SJSA1 (cell line): ENCODE data around the gene CACNA1A. TPM values are rescaled to one million over a fixed set of nuclear protein-coding genes. Genes with fewer than 3 reads are reported as not detected.
"Not testable (repeated sequence)": the region's sequence is repeated elsewhere in the genome, so short reads cannot be mapped to it uniquely, and the experiment has no call there.

Experiments
- DNase-seq, 2 experiments: peaks; one replicate each; pipeline ENCODE4 v3.0.0-alpha.2; 2015 to 2020; ENCODE audit warnings: low spot score in 2 of 2, low read depth in 1 of 2
- H3K27ac ChIP-seq: fragments of 250-450 bp; sonication (Bioruptor Pico); 2 replicates; pipeline ENCODE4 v1.5.1; 2020; ENCODE audit warnings: mild to moderate bottlenecking, moderate library complexity
- H3K27me3 ChIP-seq: fragments of 250-450 bp; sonication (Bioruptor Pico); replicated peaks from 2 replicates; pipeline ENCODE4 v1.5.1; 2020; ENCODE audit warnings: mild to moderate bottlenecking, moderate library complexity
- H3K36me3 ChIP-seq: fragments of 250-450 bp; sonication (Bioruptor Pico); 2 replicates; pipeline ENCODE4 v1.5.1; 2020; ENCODE audit warnings: mild to moderate bottlenecking
- H3K4me1 ChIP-seq: fragments of 250-450 bp; sonication (Bioruptor Pico); replicated peaks from 2 replicates; pipeline ENCODE4 v1.6.1; 2021; ENCODE audit warnings: mild to moderate bottlenecking
- H3K4me3 ChIP-seq: fragments of 250-450 bp; sonication (Bioruptor Pico); 2 replicates; pipeline ENCODE4 v1.5.1; 2020; ENCODE audit warnings: mild to moderate bottlenecking
- H3K9me3 ChIP-seq: fragments of 250-450 bp; sonication (Bioruptor Pico); replicated peaks from 2 replicates; pipeline ENCODE4 v1.5.1; 2020; ENCODE audit warnings: mild to moderate bottlenecking
- total RNA-seq: library from RNA; depleted of rRNA; stranded (reverse); fragments of >200 nt; shearing (Covaris generic); gene quantifications from 2 replicates; pipeline ENCODE4 v1.2.3, GENCODE V29; 2014

The CACNA1A gene
- total RNA-seq, 1 experiment from 2014 or later: not detected

DNA sequence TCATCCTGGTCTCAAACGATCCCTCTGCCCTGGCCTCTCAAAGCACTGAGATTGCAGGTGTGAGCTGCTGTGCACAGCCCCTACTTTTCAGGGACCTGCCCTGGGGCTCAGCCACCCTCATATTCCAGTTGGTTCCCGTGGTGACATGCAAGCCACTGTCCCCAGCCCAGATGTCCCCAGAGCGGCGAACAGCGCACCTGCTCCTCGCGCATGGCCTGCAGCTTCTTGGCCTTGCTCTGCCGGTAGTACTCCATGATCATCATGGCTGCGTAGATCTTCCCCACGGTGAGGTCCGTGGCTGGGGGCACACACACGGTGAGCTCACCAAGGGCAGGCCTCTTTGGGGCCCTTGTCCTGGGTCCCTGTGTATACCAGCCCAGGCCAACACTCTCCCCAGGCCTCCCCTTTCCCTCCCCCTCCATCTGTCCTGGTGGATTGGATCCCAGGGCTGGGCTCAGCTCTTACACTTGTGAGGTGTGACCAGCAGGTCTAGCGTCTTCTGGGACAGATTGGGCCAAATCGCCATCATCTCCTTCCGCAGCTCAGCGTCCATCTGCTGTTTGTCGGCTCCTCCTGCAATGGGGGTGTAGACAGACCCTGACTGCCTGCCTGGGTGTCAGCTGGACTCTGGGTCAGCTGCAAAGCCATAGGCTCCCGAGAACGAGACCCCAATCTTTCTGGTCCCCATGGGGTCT lies 292.1 kb downstream of the CACNA1A start:
- Histone ChIP-seq H3K9me3 (no peaks in the 10 kb centered on the region), H3K4me3 (no peak overlapping the region), H3K27ac (no peak overlapping the region), H3K36me3 (no peaks in the 10 kb centered on the region), H3K27me3 (no peaks in the 10 kb centered on the region), H3K4me1 (no peaks in the 10 kb centered on the region)
- DNase-seq: no peak

GRCh38 chr19:13212759-13213330 lies 293.4 kb downstream of the CACNA1A start:
- no peaks in the 10 kb centered on the region for H3K27me3 ChIP-seq
- no peaks in the 10 kb centered on the region; the same call in 1 of the 2 replicates for H3K4me1 ChIP-seq
- peak; percentile 16 to 70 for DNase-seq
- no peak overlapping the region for H3K27ac ChIP-seq
- no peaks in the 10 kb centered on the region for H3K36me3 ChIP-seq
- H3K4me3 ChIP-seq: no peak overlapping the region
- H3K9me3 ChIP-seq: no peaks in the 10 kb centered on the region

DNA sequence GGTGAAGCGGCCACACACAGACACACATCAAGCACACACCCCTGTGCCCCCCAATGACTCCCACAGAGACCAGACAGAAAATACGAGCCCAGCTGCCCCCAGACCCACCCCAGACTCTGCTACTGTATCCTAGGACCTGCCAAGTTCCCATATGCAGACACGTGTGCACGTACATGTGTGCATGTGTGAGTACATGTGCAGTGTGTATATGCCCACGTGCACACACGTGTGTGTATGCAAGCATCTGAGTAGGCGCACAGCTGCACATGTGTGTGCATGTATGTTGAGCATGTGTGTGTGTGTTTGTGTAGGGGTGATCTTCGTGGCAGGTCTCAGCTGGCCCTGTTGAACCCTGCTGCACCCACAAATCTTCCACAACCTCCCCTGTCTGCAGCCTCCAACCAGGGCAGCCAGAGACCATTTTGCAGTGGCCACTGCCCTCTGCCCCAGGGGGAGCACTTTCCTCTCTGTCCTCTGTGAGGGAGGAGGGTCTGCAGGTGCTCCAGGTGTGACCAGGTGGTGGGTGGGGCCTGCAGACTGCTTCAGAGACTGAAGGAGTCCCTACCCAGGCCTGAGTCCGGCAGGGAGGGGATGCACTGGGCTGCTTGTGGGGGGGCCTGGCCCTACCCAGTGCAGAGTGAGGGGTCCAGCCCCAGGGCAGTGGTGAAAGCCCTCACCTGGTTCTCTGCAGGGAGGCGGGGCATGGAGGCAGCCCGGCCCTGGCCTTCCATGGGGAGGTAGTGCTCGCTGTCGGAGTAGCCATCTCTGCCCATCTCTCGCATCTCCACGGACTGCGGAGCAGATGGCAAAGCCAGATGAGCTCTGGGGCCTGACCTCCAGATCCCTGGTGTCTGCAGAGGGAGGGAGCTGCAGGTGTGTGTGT lies 294.6 kb downstream of the CACNA1A start:
- H3K27ac ChIP-seq: no peak overlapping the region
- no peaks in the 10 kb centered on the region for H3K36me3 ChIP-seq

GRCh38 chr19:13210941-13211340 lies 295.3 kb downstream of the CACNA1A start:
- DNase-seq: no peak
- H3K27me3 ChIP-seq: no peaks in the 10 kb centered on the region
- H3K4me1 ChIP-seq: peaks cover 4% of the 10 kb centered on the region
- no peaks in the 10 kb centered on the region for H3K9me3 ChIP-seq
- no peak overlapping the region for H3K4me3 ChIP-seq
- no peak overlapping the region for H3K27ac ChIP-seq
- no peaks in the 10 kb centered on the region for H3K36me3 ChIP-seq

More for the DNA sequence above, 294.6 kb downstream of the CACNA1A start:
- H3K27me3 ChIP-seq: no peaks in the 10 kb centered on the region
- no peak overlapping the region for H3K4me3 ChIP-seq
- peaks cover 4% of the 10 kb centered on the region for H3K4me1 ChIP-seq
- H3K9me3 ChIP-seq: no peaks in the 10 kb centered on the region
- no peak for DNase-seq

DNA sequence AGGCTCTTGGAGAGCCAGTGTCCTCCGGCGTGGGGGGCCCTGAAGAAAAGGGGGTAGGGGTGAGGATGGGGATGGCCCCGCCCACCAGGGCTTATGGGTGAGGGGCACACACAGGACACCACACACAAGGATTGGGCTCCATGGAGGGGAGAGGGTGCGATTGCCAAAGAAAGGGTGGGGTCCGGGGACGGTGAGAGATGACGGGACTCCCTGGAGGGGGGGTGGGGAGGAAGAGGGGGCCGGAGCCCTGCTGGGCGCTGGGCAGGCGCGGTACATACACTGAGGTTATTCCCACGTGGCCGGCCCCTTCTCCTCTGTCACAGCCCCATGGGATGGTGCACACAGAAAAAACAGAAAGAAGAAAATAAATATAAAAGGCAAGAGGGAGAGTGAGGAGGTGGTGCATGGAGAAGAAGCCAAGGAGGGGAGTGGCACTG lies 295.9 kb downstream of the CACNA1A start:
- Histone ChIP-seq H3K9me3 (no peaks in the 10 kb centered on the region), H3K27ac (no peak overlapping the region), H3K36me3 (no peaks in the 10 kb centered on the region), H3K4me3 (no peak overlapping the region), H3K27me3 (no peaks in the 10 kb centered on the region), H3K4me1 (peaks cover 4% of the 10 kb centered on the region)
- no peak for DNase-seq

- no peaks in the 10 kb centered on the region for H3K9me3 ChIP-seq
- no peaks in the 10 kb centered on the region for H3K36me3 ChIP-seq
- H3K4me3 ChIP-seq: no peak overlapping the region
- H3K27me3 ChIP-seq: no peaks in the 10 kb centered on the region
- DNase-seq: no peak
- H3K4me1 ChIP-seq: peaks cover 4% of the 10 kb centered on the region
- H3K27ac ChIP-seq: no peak overlapping the region
These were observed 296.6 kb downstream of the CACNA1A start for GRCh38 chr19:13209484-13210338.

DNA sequence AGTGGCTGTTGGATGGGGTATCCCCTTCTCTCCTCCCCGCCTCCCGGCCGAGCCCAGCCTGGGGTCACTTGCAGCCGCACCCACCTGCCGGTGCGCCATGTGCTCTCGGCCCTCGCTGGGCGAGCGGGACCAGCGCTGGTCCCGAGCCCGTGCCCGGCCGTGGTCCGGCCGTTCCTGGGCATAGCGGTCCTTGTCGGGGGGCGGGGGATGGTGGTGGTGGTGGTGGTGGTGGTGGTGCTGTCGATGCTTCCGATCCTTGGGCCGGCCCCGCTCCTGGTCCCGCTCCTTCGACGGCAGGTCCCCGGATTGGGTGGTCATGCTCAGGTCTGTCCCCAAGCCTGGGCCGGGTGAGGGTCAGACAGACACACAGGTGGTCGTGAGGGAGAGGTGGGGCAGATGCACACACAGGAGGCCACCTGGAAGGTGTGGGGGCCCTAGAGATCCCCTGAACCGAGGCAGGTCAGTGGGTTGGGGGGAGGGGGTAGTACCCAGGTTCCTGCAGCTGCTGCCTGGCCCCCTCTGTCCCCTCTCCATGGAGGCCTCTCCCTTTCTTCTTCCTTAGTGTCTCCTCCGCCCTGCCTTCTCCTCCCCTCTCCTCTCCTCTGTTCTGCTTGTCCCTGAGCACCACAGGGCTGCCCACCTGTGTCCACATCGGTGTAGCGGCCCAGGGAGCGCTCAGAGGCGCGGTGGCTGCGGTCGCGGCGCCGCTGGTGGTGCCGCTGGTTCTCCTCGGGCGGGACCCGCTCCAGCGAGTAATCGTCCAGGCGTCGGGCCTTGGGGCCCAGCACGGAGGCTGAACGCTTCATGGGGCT lies 297.4 kb downstream of the CACNA1A start:
- Histone ChIP-seq H3K27me3 (no peaks in the 10 kb centered on the region), H3K36me3 (no peaks in the 10 kb centered on the region), H3K4me1 (peaks cover 4% of the 10 kb centered on the region), H3K9me3 (no peaks in the 10 kb centered on the region), H3K4me3 (no peak overlapping the region), H3K27ac (no peak overlapping the region)
- no peak for DNase-seq

DNA sequence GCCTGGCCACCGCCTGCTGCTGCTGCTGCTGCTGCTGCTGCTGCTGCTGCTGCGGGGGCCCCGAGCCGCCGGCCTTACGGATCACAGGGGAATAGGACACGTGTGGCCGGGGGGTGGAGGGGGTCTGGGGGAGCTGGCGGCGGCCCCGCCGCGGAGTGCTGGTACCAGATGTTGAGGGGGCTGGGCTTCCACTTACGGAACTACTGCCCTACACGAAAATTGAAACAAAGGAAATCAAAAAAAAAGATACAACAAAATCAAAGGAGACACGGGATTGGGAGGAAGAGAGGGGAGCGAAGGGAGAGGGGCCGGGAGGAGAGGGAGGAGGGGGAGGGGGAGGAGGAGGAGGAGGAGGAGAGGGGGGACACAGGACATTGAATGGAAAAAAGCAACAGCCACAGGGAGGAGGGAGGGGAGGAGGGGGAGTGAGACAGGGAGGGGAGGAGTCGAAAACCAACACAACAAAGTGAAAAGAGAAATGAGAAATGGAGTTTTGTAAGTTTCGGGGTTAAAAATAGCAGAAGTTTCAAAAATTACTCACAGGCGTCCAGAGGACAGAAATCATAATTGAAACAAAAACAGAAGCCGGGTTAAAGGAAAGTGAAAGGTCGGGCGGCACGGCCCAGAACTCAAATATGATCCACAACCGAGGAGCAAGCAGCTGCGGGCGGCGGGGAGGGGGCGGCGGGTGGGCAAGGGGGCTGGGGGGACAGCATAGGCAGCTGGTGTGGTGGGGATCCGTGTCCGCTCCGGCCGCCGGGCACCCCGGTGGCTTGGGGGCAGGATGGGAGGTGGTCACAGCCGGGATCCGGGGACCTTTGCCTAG lies 298.2 kb downstream of the CACNA1A start:
- Histone ChIP-seq H3K27ac (no peak overlapping the region), H3K36me3 (no peaks in the 10 kb centered on the region)

DNA sequence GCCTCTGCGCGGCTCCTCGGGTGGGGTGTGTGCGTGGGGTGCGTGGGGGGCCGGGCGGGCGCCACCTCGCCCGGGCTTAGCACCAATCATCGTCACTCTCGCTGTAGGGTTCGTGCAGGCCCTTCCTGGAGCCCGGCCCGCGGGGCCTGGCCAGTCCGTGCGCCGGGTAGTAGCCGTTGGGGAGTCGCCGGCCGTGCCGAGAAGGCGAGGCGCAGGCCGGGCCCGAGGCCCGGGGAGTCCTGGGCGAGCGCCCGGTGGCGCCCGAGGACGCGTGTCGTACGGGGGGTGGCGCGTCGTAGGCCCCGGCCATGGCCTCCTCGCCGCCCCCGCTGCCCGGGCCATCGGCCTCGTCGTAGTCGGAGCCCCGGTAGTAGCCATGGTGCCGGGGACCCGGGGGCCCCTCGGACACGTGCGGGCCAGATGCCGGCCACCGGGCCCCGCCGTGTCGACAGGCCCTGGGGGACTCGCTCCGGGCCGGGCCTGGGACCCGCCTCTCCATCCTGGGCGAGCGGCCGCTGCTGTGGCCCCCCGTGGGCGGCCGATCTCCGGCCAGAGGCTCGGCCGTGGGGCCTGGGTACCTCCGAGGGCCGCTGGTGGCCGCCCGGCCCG lies 298.9 kb downstream of the CACNA1A start:
- no peak for DNase-seq
- no peak overlapping the region for H3K27ac ChIP-seq
- peak overlapping the region; percentile 18; the same call in 1 of the 2 replicates for H3K4me3 ChIP-seq

More for the DNA sequence above, 298.2 kb downstream of the CACNA1A start:
- Histone ChIP-seq H3K27me3 (no peaks in the 10 kb centered on the region), H3K4me1 (peaks cover 4% of the 10 kb centered on the region), H3K4me3 (peak overlapping the region; percentile 18; the same call in 1 of the 2 replicates), H3K9me3 (no peaks in the 10 kb centered on the region)
- no peak for DNase-seq

DNA sequence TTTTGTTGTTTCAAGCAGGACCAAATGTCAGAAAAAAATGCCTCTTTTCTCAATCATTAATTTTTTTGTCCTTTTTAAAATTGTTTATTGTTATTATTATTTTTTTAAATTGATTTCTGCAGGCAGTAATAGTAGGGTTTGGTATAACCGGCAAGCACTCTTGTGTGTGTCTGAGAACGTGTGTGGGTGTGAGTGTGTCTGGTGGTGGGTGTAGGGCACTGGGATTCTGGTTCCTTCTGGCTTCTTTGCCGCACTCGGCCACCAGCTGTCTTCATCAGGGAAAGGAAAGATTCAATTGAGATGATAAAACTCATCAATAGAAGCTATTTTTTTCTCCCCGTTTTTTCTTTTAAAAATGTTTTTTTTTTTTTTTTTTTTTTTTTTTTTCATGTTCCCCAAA lies 299.7 kb downstream of the CACNA1A start:
- no peak overlapping the region for H3K4me3 ChIP-seq
- DNase-seq: no peak
- no peak overlapping the region for H3K27ac ChIP-seq
- peaks cover 4% of the 10 kb centered on the region for H3K4me1 ChIP-seq
- H3K9me3 ChIP-seq: no peaks in the 10 kb centered on the region
- H3K27me3 ChIP-seq: no peaks in the 10 kb centered on the region
- H3K36me3 ChIP-seq: no peaks in the 10 kb centered on the region

More for the DNA sequence above, 298.9 kb downstream of the CACNA1A start:
- H3K9me3 ChIP-seq: no peaks in the 10 kb centered on the region
- H3K4me1 ChIP-seq: peaks cover 4% of the 10 kb centered on the region
- no peaks in the 10 kb centered on the region for H3K27me3 ChIP-seq
- H3K36me3 ChIP-seq: no peaks in the 10 kb centered on the region

DNA sequence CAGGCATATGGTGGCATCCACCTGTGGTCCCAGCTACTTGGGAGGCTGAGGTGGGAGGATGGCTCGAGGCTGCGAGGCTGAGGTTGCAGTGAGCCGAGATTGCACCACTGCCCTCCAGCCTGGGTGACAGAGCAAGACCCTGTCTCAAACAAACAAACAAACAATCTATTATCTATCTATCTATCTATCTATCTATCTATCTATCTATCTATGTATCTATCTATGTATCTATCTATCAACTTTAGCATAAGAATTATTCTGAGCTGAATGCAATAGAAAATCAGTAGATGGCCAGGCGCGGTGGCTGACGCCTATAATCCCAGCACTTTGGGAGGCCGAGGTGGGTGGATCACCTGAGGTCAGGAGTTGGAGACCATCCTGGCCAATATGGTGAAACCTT lies 304.2 kb downstream of the CACNA1A start:
- not testable (repeated sequence) for H3K4me1 ChIP-seq, DNase-seq, H3K27me3 ChIP-seq, H3K27ac ChIP-seq, H3K36me3 ChIP-seq, H3K4me3 ChIP-seq, H3K9me3 ChIP-seq

DNA sequence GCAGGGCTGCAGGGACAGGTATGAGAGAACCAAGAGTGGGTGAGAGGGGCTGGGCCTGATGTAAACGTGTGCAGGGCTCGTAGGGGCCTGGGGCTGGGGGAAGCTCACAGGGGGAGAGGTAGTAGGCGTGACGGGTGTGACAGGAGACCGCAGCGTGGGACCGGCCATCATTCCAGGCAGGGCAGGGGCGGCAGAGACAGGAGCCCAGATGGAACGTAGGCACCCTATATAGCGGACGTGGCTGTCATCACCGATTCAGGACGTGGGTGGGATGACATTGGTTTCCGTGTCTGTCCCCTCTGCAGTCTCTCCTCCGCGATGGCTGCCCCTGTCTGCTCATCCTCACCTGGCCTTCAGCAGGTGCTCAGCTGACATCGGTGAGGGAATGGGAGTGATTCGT lies 307.6 kb downstream of the CACNA1A start:
- no peak overlapping the region for H3K4me3 ChIP-seq
- DNase-seq: no peak
- H3K9me3 ChIP-seq: no peaks in the 10 kb centered on the region
- no peaks in the 10 kb centered on the region for H3K36me3 ChIP-seq
- no peaks in the 10 kb centered on the region for H3K4me1 ChIP-seq
- H3K27me3 ChIP-seq: no peaks in the 10 kb centered on the region
- H3K27ac ChIP-seq: no peak overlapping the region
